Measurements from ENCODE around the gene RBM48. TPM values are rescaled to one million over a fixed set of nuclear protein-coding genes. Genes with fewer than 3 reads are reported as not detected.

Gene RBM48
- total RNA-seq, 2 experiments from 2014 or later = 11.5 to 13.4 TPM

GRCh38 chr7:92504563-92504962 lies 24.0 kb upstream of the RBM48 start:
- ChIA-PET CTCF (no interaction called here), POLR2A (no interaction called here)
- DNase-seq (no peak), ATAC-seq (no peak)
- Mint-ChIP-seq H3K4me3 (no peak overlapping the region), H3K27ac (no peak overlapping the region), H3K9me3 (no peaks in the 10 kb centered on the region), H3K36me3 (ENCODE audit: low read depth) (peaks cover 16% of the 10 kb centered on the region), H3K27me3 (no peaks in the 10 kb centered on the region), H3K4me1 (ENCODE audit: low read depth) (no peaks in the 10 kb centered on the region)
- intact Hi-C loops (cut with micrococcal nuclease) = no loop called here
- no peak for TF ChIP-seq CTCF (IDR thresholded peaks at IDR 0.05)

GRCh38 chr7:92506363-92506762 lies 22.2 kb upstream of the RBM48 start:
- Mint-ChIP-seq H3K4me3 (no peak overlapping the region), H3K4me1 (ENCODE audit: low read depth) (no peaks in the 10 kb centered on the region), H3K36me3 (ENCODE audit: low read depth) (peaks cover 11% of the 10 kb centered on the region), H3K9me3 (no peaks in the 10 kb centered on the region), H3K27ac (no peak overlapping the region), H3K27me3 (no peaks in the 10 kb centered on the region)
- ChIA-PET POLR2A (interaction anchor here (1.0 kb wide), 1 partner anchor 9 kb away, joined by 3 read pairs; no protein-coding TSS in a partner anchor), CTCF (no interaction called here)
- intact Hi-C loops (cut with micrococcal nuclease) = no loop called here
- TF ChIP-seq CTCF (IDR thresholded peaks at IDR 0.05) = no peak
- ATAC-seq (no peak), DNase-seq (no peak)

GRCh38 chr7:92508946-92509345 lies 19.6 kb upstream of the RBM48 start:
- intact Hi-C loops (cut with micrococcal nuclease) = no loop called here
- no peaks in the 10 kb centered on the region for H3K27me3 Mint-ChIP-seq
- TF ChIP-seq CTCF (IDR thresholded peaks at IDR 0.05) = no peak
- no peak overlapping the region for H3K27ac Mint-ChIP-seq
- H3K9me3 Mint-ChIP-seq = no peaks in the 10 kb centered on the region
- H3K4me3 Mint-ChIP-seq = no peak overlapping the region
- CTCF ChIA-PET = no interaction called here
- DNase-seq = no peak
- H3K36me3 Mint-ChIP-seq (ENCODE audit: low read depth) = peaks cover 10% of the 10 kb centered on the region
- no peaks in the 10 kb centered on the region for H3K4me1 Mint-ChIP-seq (ENCODE audit: low read depth)
- ATAC-seq = no peak
- POLR2A ChIA-PET = interaction anchor here (1.0 kb wide), 1 partner anchor 18 kb away, joined by 4 read pairs; no protein-coding TSS in a partner anchor

GRCh38 chr7:92513167-92513902 lies 15.3 kb upstream of the RBM48 start:
- no peak for TF ChIP-seq CTCF (IDR thresholded peaks at IDR 0.05)
- Mint-ChIP-seq H3K4me1 (ENCODE audit: low read depth) (peaks cover 8% of the 10 kb centered on the region), H3K27me3 (no peaks in the 10 kb centered on the region), H3K9me3 (no peaks in the 10 kb centered on the region), H3K27ac (no peak overlapping the region), H3K36me3 (ENCODE audit: low read depth) (peaks cover 9% of the 10 kb centered on the region), H3K4me3 (no peak overlapping the region)
- intact Hi-C loops (cut with micrococcal nuclease) = no loop called here
- ATAC-seq (no peak), DNase-seq (no peak)
- ChIA-PET CTCF (interaction anchor here (1.0 to 1.2 kb wide), 2 partner anchors 22 to 66 kb away, joined by 3 read pairs; partner anchors contain the start of gene GATAD1), POLR2A (no interaction called here)

GRCh38 chr7:92517631-92518030 lies 11.0 kb upstream of the RBM48 start:
- no peak overlapping the region for H3K4me3 Mint-ChIP-seq
- CTCF ChIA-PET = no interaction called here
- peaks cover 9% of the 10 kb centered on the region for H3K36me3 Mint-ChIP-seq (ENCODE audit: low read depth)
- H3K27ac Mint-ChIP-seq = peak overlapping the region; percentile 72
- no peaks in the 10 kb centered on the region for H3K9me3 Mint-ChIP-seq
- TF ChIP-seq CTCF (IDR thresholded peaks at IDR 0.05) = no peak
- no peak for DNase-seq
- no peaks in the 10 kb centered on the region for H3K27me3 Mint-ChIP-seq
- H3K4me1 Mint-ChIP-seq (ENCODE audit: low read depth) = peaks cover 8% of the 10 kb centered on the region
- ATAC-seq = no peak
- POLR2A ChIA-PET = no interaction called here
- intact Hi-C loops (cut with micrococcal nuclease) = no loop called here
